ENCODE data around the gene OPN4.

OPN4 gene

GRCh38 chr10:86658751-86659150 is 4.4 kb downstream of the OPN4 start:
- TF ChIP-seq CTCF (IDR thresholded peaks at IDR 0.05; ENCODE audit: low read depth, low read length) = no peak

GRCh38 chr10:86659161-86659691 is 4.9 kb downstream of the OPN4 start:
- no peak overlapping the region for H3K4me3 ChIP-seq (ENCODE audit: low read depth, low read length)
- no peak for TF ChIP-seq CTCF (IDR thresholded peaks at IDR 0.05; ENCODE audit: low read depth, low read length)

More at GRCh38 chr10:86658751-86659150, 4.4 kb downstream of the OPN4 start:
- no peak overlapping the region for H3K4me3 ChIP-seq (ENCODE audit: low read depth, low read length)

- no peak for TF ChIP-seq CTCF (IDR thresholded peaks at IDR 0.05; ENCODE audit: low read depth, low read length)
- no peak overlapping the region for H3K4me3 ChIP-seq (ENCODE audit: low read depth, low read length)
These were observed 5.5 kb downstream of the OPN4 start for GRCh38 chr10:86659721-86660453.

- H3K4me3 ChIP-seq (ENCODE audit: low read depth, low read length) = no peak overlapping the region
- TF ChIP-seq CTCF (IDR thresholded peaks at IDR 0.05; ENCODE audit: low read depth, low read length) = no peak
These were observed 7.0 kb downstream of the OPN4 start for GRCh38 chr10:86661161-86662025.

- no peak overlapping the region for H3K4me3 ChIP-seq (ENCODE audit: low read depth, low read length)
- no peak for TF ChIP-seq CTCF (IDR thresholded peaks at IDR 0.05; ENCODE audit: low read depth, low read length)
These were observed 8.1 kb downstream of the OPN4 start for GRCh38 chr10:86662186-86663045.

- TF ChIP-seq CTCF (IDR thresholded peaks at IDR 0.05; ENCODE audit: low read depth, low read length) = no peak
- no peak overlapping the region for H3K4me3 ChIP-seq (ENCODE audit: low read depth, low read length)
These were observed 8.6 kb downstream of the OPN4 start for GRCh38 chr10:86663046-86663345.
